SIG-M5 (cell line): ENCODE measurements around the gene SEC22C.

Source experiments
- DNase-seq: peaks from one replicate; lab custom pipeline; 2025; lab: John Stamatoyannopoulos, UW

Gene SEC22C

GRCh38 chr3:42513121-42513520, 68.6 kb downstream of the SEC22C start:
- DNase-seq, result no peak

GRCh38 chr3:42511736-42512135, 70.0 kb downstream of the SEC22C start:
- no peak for DNase-seq

DNA sequence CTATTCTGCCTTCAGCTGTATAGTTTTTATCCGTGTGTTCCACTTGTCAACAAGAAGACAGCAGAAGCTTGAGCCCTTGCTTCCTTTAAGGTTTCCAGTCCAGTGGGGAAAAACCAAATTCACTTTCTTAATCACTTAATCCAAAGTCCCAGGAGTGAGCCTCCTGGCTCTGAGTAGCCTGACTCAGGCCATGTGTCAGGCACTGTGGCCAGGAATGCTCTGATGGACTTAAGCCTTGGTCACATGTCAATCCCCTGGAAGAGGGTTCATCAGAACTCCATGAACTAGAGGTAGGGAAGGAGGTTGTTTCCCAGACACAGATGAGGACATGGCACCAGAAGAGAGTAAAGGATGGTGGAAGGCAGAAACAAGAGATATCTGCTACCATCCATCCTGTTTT, 70.6 kb downstream of the SEC22C start:
- no peak for DNase-seq

- DNase-seq, result no peak
Measured at GRCh38 chr3:42510325-42510724, 71.4 kb downstream of the SEC22C start.

GRCh38 chr3:42509111-42509510, 72.7 kb downstream of the SEC22C start:
- DNase-seq, result no peak

DNA sequence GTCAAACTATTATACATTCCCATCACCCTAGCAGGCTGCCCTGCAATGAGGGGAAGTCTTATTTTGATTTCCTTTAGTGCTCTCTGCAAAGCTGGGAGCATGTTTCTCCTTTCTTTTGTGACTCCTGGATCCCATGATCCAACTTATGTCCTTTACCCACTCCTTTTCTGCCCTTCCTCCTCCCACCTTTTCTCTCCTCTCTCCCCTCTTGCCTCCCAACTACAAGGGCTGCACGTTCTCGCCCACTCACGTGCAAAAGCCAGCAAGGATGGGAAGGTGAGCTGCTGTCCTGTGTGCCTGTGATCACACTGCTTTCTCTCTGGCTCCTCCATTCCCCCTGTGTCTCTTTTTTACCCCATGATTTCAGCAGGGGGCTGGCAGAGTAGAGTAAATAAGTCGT, 73.2 kb downstream of the SEC22C start:
- no peak for DNase-seq

DNA sequence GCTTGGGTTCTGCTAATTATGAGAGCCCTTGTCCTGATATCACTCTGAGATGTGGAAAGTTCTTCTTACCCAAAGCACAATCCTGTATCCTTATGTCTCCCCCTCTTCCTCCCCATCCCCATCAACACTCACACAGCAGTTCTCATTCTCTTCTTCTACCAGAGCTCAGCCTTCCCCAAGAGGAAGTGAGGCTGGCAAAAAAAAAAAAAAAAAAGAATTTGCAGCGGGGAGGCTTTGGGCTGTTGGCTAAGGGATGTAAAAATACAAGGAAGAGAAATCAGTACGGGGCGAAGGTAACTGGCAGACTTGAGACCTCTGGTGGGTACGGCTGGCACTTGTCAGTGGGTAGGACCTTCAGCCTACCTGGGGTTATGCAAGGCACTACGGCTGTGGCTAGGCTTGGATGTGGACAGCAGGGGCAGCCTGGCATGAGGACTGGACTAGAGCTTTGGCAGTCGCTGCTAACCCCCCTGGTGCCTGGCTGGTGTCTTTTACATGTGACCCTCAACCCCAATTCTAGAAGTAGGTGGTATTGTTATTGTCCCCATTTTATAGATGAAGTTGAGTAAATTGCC, 73.9 kb downstream of the SEC22C start:
- DNase-seq, result no peak

DNA sequence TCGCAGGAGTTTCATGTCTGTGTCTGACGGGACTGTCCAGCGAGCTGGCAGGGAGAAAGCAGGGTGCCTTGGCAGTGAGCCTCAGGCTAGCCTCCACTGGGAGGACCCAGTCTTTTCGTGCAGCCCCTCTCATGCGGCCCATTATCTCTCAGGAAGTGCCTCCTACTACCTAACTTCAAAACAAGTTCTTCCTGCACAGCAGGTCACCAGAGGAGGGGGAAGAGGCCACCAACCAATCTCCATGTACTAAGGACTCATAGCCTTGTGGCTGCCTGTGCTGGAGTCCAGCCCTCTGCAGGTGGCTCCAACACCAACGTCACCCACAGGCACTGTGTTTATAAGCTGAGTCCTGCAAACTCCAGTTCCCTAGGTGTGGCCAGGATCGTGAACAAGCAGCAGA, 74.5 kb downstream of the SEC22C start:
- no peak for DNase-seq

GRCh38 chr3:42505849-42506410, 75.8 kb downstream of the SEC22C start:
- DNase-seq, result no peak

DNA sequence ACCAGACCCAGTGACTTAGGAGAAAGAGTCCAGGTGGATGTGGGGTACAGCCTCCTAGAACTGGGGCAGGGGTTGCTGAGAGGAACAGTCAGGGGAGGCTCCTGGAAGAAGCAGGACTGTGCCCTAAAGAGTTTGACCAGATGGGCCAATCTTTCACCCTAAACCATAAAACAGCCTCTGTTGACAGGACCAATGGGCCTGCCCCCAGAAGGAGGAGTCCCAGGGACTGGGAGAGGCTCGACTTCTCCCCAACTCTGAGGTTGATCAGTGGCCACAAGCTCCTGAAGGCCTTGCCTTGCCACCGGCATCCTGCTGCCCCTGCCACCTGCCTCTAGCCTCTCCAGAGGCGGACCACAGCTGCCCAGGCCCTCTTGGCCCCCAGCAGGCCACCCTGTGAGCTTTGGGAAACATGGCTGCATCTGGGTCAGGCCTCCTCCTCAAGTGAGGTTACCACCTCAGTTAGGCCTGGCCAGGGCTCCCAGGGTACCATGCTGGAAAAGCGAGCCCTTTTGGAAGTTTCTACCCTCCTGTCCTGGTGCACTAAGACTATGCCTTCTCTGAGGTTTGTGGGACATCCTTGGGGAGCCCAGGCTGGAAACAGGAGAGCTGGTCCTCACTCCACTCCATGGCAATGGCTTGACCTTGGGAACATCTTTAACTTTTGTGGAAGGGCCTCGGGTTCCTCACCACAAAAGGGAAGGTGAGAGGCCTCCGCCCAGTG, 76.5 kb downstream of the SEC22C start:
- DNase-seq, result no peak

GRCh38 chr3:42504334-42505127, 77.2 kb downstream of the SEC22C start:
- no peak for DNase-seq

DNA sequence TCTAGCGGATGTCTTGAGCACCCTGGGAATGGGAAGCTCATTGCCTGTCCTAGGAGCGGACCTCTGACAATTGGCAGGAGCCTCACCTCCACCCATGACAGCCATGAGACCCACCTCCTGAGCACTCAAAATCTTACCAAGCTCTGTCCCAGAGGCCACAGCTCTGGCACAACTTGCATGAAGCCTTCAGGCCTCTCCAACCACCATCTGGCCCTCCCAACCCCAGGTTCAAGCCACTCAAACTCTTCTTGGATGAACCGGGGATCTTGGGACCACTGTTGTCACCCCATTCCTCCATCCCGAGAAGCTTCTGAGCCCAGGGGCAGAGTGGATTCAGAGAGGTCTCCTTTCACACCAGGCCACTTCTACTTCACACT, 77.8 kb downstream of the SEC22C start:
- no peak for DNase-seq

GRCh38 chr3:42503251-42503924, 78.4 kb downstream of the SEC22C start:
- DNase-seq, result no peak

- no peak for DNase-seq
Measured at GRCh38 chr3:42502429-42503250, 79.1 kb downstream of the SEC22C start, which contains the start of gene VIPR1. VIPR1 (plus strand) TSS chr3:42502643; CDS start chr3:42502736, 93 bp downstream.

- no peak for DNase-seq
Measured at GRCh38 chr3:42501681-42502428, 79.9 kb downstream of the SEC22C start.

DNA sequence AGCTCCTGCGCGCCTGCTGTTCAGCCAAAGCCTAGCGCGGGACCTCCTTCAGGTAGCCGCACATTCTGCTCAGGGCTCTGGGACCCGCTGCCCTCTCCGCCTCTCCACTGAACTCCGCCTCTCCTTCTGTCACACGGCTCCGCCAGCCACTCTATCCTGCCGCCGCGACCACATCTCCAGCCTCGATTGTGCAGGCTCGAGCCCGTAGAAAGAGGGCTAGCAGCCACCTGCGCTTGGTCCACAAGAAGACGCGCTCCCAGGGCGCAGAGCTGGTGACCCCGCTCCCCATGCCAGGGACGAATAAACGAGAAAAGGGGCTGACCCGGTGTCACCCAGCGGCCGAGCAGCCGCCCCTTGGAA, 80.5 kb downstream of the SEC22C start:
- no peak for DNase-seq

GRCh38 chr3:42500909-42501308, 80.9 kb downstream of the SEC22C start:
- DNase-seq, result no peak

- no peak for DNase-seq
Measured at GRCh38 chr3:42500091-42500490, 81.7 kb downstream of the SEC22C start.

DNA sequence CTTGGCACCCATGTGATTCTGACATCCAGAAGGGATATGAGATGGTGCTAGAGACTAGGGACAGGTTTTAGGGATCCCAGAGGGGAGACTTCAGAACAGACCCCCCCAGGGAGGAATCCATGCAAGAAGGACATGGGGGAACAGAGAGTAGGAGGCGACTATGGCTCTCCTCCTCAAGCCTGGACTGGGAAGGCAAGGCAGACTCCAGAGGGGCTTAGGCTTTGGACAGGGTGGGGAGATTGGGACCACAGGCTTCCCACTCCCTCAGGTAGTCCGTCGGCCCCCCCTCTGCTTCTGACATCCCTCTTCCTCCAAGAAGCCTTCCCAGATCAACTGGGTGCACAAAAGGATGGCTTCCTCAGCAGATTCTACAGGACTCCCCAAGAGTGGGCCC, 82.3 kb downstream of the SEC22C start:
- DNase-seq, result no peak

GRCh38 chr3:42498791-42499477, 82.8 kb downstream of the SEC22C start:
- no peak for DNase-seq
